Cardiac muscle cell (in vitro differentiated cells and primary cell): ENCODE results near the gene HPSE2. TPM values are rescaled to one million over a fixed set of nuclear protein-coding genes. Genes with fewer than 3 reads are reported as not detected.

Experiments
- DNase-seq, 2 donors: peaks; one replicate each; pipeline versions ENCODE4 v3.0.0 to v3.0.0-alpha.2; 2010 to 2017; ENCODE audit warnings: low read depth in 1 of 2, low spot score in 1 of 2
- H3K27ac ChIP-seq: fragments of 200-600 bp; sonication (generic); 2 replicates; pipeline ENCODE4 v1.5.1; 2016
- H3K27me3 ChIP-seq: fragments of 200-600 bp; sonication (generic); 2 replicates; pipeline ENCODE4 v1.6.0; 2016; ENCODE audit warnings: control low read depth
- H3K36me3 ChIP-seq: fragments of 200-600 bp; sonication (generic); 2 replicates; pipeline ENCODE4 v1.5.1; 2016; ENCODE audit warnings: control low read depth
- H3K4me1 ChIP-seq: fragments of 200-600 bp; sonication (generic); 2 replicates; pipeline ENCODE4 v1.8.1; 2017; ENCODE audit warnings: low read depth, mild to moderate bottlenecking, mixed run types
- H3K4me3 ChIP-seq: fragments of 200-600 bp; sonication (generic); 2 replicates; pipeline ENCODE4 v1.5.1; 2016; ENCODE audit warnings: mild to moderate bottlenecking
- H3K9me3 ChIP-seq: fragments of 200-600 bp; sonication (generic); 2 replicates; pipeline ENCODE4 v1.5.1; 2017; ENCODE audit warnings: low read depth, mild to moderate bottlenecking, control low read depth
- polyA plus RNA-seq: library from polyadenylated mRNA; unstranded; fragments of >200 nt; fragmentation: Nextera tagmentation; extraction: Ambion mirVana; gene quantifications from 2 replicates; pipeline ENCODE4 v1.2.1, GENCODE V29; 2016
- total RNA-seq: library from RNA; depleted of rRNA; stranded (reverse); fragments of >200 nt; gene quantifications from 2 replicates; pipeline ENCODE4 v1.2.3, GENCODE V29; 2016
- TF ChIP-seq, protein P1 (sequence below): IDR thresholded peaks from 2 replicates; pipeline ENCODE4 v1.5.1; 2012; ENCODE audit warnings: low read depth, mild to moderate bottlenecking, low read length

The HPSE2 gene
- total and polyA plus RNA-seq, 2 experiments from 2014 or later = 0.87 to 6.1 TPM

DNA sequence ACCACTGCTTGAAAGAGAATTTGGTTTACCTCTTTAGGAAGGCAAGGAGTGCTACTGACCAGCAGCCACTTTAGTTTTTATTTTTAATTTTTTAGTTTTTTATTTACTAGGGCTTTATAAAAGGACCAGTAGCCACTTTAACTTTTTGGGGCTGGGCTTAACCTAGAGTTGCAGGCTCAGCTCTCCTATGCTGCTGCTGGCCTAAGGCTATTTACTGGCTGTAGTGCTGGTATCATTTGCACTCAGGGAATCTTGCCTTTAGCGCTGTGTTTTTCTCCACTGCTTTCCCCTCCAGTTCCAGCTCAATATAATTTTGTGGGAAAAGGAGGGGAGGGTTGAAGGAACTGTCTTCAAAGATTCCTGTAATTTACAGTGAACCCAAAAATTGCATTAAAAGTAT lies 802.3 kb downstream of the HPSE2 start:
- no peaks in the 10 kb centered on the region for H3K9me3 ChIP-seq
- no peak for DNase-seq
- no peaks in the 10 kb centered on the region for H3K27me3 ChIP-seq
- peaks cover 17% of the 10 kb centered on the region for H3K36me3 ChIP-seq
- TF ChIP-seq, protein P1, sequence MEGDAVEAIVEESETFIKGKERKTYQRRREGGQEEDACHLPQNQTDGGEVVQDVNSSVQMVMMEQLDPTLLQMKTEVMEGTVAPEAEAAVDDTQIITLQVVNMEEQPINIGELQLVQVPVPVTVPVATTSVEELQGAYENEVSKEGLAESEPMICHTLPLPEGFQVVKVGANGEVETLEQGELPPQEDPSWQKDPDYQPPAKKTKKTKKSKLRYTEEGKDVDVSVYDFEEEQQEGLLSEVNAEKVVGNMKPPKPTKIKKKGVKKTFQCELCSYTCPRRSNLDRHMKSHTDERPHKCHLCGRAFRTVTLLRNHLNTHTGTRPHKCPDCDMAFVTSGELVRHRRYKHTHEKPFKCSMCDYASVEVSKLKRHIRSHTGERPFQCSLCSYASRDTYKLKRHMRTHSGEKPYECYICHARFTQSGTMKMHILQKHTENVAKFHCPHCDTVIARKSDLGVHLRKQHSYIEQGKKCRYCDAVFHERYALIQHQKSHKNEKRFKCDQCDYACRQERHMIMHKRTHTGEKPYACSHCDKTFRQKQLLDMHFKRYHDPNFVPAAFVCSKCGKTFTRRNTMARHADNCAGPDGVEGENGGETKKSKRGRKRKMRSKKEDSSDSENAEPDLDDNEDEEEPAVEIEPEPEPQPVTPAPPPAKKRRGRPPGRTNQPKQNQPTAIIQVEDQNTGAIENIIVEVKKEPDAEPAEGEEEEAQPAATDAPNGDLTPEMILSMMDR = no peak
- H3K4me3 ChIP-seq = no peak overlapping the region
- no peak overlapping the region for H3K27ac ChIP-seq
- H3K4me1 ChIP-seq = no peaks in the 10 kb centered on the region

DNA sequence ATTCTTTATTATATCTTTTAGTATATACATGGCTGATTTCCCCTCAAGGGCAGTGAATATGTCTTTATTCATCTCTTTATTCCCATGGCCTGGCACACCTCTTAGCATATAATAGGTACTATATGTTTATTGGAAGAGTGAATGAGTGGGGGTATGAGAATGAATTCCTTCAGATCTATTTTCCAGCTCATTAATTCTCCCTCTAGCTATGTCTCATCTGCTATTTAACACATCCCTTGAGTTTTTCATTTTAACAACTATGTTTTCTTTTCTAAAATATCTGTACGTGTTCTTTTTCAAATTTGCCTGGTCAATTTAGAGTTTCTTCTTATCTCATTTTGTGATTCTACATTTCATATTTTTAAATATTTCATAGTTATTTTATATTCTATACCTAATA lies 803.3 kb downstream of the HPSE2 start:
- H3K27ac ChIP-seq = no peak overlapping the region
- H3K4me1 ChIP-seq = no peaks in the 10 kb centered on the region
- no peaks in the 10 kb centered on the region for H3K9me3 ChIP-seq
- no peak for DNase-seq
- TF ChIP-seq, protein P1 = no peak
- H3K36me3 ChIP-seq = peaks cover 17% of the 10 kb centered on the region
- no peaks in the 10 kb centered on the region for H3K27me3 ChIP-seq
- H3K4me3 ChIP-seq = no peak overlapping the region

GRCh38 chr10:98431016-98431415 lies 804.6 kb downstream of the HPSE2 start:
- peaks cover 17% of the 10 kb centered on the region for H3K36me3 ChIP-seq
- H3K9me3 ChIP-seq = no peaks in the 10 kb centered on the region
- no peaks in the 10 kb centered on the region for H3K4me1 ChIP-seq
- no peak overlapping the region for H3K4me3 ChIP-seq
- no peaks in the 10 kb centered on the region for H3K27me3 ChIP-seq
- no peak overlapping the region for H3K27ac ChIP-seq
- no peak for DNase-seq
- TF ChIP-seq, protein P1 = no peak

GRCh38 chr10:98430427-98430826 lies 805.2 kb downstream of the HPSE2 start:
- no peak for DNase-seq
- H3K27ac ChIP-seq = no peak overlapping the region
- H3K4me1 ChIP-seq = no peaks in the 10 kb centered on the region
- TF ChIP-seq, protein P1 = no peak
- no peak overlapping the region for H3K4me3 ChIP-seq
- H3K36me3 ChIP-seq = peaks cover 16% of the 10 kb centered on the region
- H3K27me3 ChIP-seq = no peaks in the 10 kb centered on the region
- no peaks in the 10 kb centered on the region for H3K9me3 ChIP-seq

GRCh38 chr10:98429320-98430072 lies 806.2 kb downstream of the HPSE2 start:
- peaks cover 9% of the 10 kb centered on the region for H3K4me1 ChIP-seq
- TF ChIP-seq, protein P1 = no peak
- H3K4me3 ChIP-seq = no peak overlapping the region
- H3K27me3 ChIP-seq = no peaks in the 10 kb centered on the region
- H3K36me3 ChIP-seq = peaks cover 10% of the 10 kb centered on the region
- no peak for DNase-seq
- H3K9me3 ChIP-seq = no peaks in the 10 kb centered on the region
- no peak overlapping the region for H3K27ac ChIP-seq
